ENCODE results near the gene LARP4.
A peak's percentile ranks its signal among the peaks of the same experiment; 100 is the strongest.
"Not testable (repeated sequence)": the region's sequence is repeated elsewhere in the genome, so short reads cannot be mapped to it uniquely, and the experiment has no call there.

LARP4 gene

GRCh38 chr12:50400638-50401499, at the start of gene LARP4:
LARP4 (plus strand) TSS chr12:50400885; CDS start chr12:50401011, 126 bp downstream.
- peak; percentile 97 for DNase-seq

- no peak for DNase-seq
These were observed 49.3 kb upstream of the LARP4 start for GRCh38 chr12:50351120-50352043.

DNA sequence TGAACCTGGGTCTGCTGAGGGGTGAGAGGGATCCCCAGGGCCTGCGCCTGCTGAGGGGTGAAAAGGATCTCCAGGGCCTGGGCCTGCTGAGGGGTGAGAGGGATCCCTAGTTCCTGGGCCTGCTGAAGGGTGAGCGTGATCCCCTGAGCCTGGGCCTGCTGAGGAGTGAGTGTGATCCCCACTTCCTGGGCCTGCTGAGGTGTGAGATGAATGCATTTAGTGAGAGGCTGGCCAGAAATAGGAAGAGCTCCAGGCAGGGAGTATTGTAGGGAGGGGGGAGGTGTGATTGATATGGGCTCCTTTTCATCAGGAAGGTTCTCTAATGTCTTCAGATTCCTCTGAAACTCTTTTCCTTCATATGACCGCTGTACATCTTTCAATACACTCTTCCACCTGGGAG, 47.3 kb upstream of the LARP4 start:
- no peak for DNase-seq

DNA sequence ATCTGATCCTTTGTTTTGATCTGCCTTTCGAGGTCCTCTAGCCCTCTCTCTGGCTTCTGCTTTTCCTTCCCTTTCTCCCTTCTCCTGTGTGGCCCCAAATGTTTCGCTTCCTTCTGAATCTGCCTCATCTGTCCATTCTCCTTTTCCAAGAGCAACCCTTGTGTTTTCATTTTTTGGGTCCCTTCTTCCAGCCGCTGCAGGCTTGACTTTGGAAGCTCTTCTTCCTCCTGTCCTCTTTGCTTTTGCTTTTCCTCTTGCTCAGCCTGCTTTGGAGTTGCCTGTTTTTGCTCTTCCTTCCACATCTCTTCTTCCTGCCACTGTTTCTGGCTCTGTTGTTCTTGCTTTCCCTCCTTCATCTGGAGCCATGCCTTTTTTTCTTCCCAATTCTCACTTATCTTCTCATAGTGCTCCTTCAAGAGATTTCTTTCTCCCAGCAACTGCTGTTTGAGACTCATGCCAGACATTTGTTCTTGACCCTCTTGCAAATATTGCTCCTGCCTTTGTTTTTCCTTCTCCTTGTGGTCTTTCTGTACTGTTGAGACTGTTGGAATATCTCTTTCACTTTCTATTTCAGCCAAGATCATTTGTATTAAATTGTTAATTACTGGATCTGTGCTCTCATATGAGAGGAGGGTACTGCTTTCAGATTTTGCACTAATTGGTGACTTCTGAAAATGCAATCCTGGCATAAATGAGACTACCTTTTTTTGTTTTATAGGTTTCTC, 46.7 kb upstream of the LARP4 start:
- no peak for DNase-seq

DNA sequence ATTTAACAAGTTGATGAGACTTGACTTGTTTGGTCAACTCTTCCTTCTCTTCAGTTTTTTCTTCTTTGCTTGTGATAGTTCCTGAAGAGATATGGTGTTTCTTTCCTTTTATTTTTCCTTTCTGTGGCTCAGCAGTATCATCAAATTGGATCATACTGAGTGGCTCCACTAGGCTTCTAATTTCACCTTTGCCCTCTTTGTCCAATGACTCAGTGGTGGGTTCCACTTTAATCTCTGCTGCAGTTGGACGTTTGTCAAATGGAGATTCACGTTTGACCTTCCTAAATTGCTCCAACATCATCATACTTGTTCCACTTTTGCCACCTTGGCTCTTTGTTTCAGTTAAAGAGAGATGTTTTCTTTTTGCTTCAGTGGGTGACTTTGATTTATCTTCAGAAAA, 45.8 kb upstream of the LARP4 start:
- no peak for DNase-seq

DNA sequence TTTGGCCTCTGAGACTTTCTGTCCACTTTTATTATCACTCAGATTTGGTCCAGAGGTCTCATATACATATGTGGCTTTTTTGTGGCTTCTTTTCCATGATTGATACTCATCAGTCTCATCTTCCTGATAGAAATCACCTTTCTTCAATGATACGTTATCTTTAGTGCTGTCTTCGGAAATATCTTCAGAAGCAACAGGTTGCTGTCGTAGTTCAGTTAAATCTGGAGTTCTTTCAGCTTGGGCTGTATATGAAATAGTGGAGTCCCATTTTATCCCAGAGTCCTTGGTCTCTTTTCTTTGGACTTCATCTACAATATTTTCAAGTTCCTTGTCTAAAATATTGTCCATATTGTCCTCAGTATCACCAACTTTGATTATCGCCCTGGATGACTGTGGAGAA, 45.3 kb upstream of the LARP4 start:
- no peak for DNase-seq

DNA sequence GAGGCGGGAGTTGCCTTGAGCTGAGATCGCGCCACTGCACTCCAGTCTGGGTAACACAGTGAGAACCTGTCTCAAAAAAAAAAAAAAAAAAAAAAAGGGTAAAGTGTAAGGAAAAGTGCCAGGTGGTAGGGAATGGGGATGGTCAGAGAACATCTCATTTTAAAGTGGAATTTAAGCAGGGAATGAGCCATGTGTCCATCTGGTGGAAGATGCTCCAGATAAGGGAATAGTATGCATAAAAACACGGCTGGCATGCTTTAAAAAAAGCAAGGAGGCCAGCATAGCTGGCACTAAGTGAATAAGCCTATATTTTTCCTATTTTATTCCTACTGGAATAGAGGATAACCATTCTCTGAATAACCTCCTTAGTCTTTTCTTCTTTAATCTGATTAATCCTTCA, 38.0 kb upstream of the LARP4 start:
- no peak for DNase-seq

DNA sequence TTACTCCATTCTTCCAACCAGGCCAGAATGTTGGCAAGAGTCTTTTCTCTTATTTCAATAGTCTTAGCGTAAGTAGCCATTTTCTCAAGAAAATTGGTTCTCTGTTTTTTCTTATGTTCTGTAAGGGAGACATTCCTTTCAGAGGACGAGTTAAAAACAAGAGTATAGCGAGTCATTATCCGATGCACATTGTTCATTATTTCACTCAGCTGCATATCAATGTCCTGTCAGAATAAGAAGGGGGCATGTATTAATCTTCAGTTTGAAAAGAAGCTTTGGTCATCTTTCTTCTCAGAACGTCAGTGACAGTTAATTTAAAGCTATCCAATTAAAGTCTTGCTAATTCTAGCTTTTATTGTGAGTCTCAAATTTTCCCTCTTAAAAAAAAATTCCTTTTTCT, 37.5 kb upstream of the LARP4 start:
- no peak for DNase-seq

DNA sequence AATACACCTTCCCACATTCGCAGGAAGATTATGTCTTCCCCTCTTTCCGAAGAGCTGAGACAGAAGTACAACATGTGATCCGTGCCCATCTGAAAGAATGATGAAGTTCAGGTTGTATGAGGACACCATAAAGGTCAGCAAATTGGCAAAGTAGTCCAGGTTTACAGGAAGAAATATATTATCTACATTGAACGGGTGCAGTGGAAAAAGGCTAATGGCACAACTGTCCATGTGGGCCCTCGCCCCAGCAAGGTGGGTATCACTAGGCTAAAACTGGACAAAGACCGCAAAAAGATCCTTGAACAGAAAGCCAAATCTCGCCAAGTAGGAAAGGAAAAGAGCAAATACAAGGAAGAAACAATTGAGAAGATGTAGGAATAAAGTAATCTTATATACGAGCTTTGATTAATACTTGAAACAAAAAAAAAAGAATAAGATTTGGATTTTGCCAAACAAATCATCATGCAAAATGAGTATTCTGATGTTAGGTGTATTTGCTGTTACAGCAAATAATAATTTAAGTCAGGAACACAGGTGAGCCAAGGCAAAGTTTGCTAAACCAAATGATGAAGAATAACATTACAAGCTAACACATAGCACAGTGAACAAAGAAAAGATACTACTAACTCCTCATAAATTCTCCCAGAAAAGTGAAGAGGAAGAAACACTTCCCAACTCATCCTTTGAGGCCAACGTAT, 34.8 kb upstream of the LARP4 start:
- no peak for DNase-seq

DNA sequence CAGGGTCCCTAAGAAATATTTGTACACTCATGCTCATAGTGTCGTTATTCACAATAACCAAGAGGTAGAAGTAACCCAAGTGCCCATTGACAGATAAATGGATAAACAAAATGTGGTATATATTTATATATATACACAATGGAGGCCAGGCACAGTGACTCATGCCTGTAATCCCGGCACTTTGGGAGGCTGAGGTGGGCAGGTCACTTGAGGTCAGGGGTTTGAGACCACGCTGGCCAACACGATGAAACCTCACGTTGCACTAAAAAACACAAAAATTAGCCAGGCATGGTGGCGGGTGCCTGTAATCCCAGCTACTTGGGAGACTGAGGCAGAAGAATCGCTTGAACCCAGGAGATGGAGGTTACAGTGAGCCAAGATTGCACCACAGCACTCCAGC, 30.0 kb upstream of the LARP4 start:
- DNase-seq: not testable (repeated sequence)

DNA sequence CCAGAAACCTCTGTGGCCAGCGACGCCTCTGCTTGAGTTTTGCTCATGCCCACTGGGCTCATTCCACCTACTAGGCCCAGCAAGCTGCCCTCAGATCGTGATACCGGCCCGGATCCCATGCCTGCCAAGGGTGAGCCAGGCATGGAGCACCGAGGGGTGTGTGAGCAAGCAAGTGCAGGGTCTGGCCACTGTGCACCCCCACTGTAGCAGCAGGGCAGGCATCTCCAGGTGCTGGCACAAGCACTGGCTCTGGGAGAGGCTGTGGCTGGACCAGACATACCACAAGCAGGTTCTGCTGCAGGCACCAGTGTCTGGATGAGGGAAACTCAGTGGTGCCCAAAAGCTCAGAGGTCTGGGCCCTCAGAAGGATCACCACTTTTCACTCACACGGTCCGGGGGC, 24.9 kb upstream of the LARP4 start:
- no peak for DNase-seq

- no peak for DNase-seq
These were observed 19.8 kb upstream of the LARP4 start for GRCh38 chr12:50380761-50381325.

DNA sequence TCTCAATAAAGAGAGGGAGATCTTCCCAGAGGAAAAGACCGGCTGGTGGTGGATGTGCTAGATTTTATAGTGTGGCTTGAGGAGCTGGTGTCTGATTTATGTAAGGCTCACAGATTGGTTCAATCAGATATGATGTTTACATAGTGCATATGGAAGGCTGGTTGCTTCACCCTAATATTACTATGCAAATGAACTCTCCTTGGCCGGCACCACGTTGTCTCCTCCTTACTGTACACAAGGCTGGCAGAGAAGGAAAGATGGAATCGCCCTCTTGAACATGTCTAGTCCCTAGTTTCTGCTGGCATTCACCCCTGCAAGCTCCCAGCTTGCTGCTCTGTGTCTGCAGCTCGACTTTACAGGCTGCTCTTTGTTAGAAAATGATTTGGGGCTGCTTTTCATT, 13.2 kb upstream of the LARP4 start:
- no peak for DNase-seq

GRCh38 chr12:50387972-50388478, 12.7 kb upstream of the LARP4 start:
- DNase-seq: no peak

DNA sequence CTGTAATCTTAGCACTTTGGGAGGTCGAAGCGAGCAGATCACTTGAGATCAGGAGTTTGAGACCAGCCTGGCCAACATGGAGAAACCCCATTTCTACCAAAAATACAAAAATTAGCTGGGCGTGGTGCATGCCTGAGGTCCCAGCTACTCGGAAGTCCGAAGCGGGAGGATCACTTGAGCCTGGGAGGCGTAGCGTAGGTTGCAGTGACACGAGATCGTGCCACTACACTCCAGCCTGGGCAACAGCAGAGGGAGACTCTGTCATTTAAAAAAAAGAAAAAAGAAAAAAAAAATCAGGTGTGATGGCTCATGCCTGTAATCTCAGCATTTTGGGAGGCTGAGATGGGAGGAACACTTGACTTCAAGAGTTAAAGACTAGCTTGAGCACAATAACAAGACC, 11.9 kb upstream of the LARP4 start:
- DNase-seq: not testable (repeated sequence)

DNA sequence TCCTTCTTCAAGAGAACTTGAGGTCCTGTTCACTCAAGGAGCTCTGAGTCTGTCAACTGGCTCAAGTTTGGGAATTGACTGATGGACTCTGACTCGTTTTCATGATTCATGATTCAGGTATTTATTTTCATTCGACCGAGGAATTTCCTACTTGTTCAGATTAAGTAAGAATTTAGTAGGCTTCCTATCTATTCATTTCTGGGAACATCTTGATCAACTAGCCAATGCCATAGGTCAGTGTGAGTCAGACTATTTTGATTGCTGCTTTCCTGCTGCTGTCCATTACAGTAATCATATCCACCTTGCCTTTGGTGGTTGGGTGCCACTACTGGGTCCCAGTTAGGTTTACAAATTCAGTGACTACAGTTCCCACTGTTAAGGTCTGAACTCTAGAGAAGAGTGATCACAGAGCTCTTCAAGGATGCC, 10.4 kb upstream of the LARP4 start:
- peak; percentile 97 for DNase-seq

DNA sequence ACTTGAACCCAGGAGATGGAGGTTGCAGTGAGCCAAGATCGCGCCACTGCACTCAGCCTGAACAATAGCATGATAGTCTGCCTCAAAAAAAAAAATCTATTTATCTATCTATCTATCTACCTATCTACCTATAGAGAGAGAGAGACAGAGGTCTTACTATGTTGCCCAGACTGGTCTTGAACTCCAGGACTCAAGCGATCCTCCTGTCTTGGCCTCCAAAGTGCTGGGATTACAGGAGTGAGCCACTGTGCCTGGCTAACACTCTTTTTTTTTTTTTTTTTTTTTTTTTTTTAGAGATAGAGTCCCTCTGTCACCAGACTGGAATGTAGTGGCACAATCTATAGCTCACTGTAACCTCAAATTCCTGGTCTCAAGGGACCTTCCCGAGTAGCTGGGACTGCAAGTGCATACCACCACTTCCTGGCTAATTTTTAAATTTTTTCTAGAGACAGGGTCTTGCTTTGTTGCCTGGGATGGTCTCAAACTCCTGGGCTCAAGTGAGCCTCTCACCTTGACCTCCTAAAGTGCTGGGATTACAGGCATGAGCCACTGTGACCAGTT, 6.1 kb upstream of the LARP4 start:
- no peak for DNase-seq

- no peak for DNase-seq
These were observed 3.5 kb upstream of the LARP4 start for GRCh38 chr12:50397117-50397650.

DNA sequence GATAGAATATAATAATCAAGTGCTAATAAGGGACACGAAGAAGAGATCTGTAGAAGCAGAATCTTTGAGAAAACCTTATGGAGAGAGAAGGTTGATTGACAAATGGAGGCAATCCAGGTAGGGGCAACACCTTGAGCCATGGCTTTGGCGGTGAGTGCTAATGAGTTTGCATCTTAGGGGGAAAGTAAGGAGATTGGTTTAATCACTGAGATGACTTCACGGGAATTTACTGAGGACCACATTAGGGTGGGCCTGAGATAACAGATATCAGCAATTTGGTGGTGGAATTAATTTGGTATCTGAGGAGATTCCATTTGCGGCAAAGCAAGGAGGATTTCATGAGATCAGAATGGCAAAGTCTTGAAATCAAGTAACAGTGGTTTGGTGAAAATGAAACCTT, 1.8 kb upstream of the LARP4 start:
- no peak for DNase-seq

GRCh38 chr12:50400104-50400637, 514 bp upstream of the LARP4 start:
- no peak for DNase-seq

DNA sequence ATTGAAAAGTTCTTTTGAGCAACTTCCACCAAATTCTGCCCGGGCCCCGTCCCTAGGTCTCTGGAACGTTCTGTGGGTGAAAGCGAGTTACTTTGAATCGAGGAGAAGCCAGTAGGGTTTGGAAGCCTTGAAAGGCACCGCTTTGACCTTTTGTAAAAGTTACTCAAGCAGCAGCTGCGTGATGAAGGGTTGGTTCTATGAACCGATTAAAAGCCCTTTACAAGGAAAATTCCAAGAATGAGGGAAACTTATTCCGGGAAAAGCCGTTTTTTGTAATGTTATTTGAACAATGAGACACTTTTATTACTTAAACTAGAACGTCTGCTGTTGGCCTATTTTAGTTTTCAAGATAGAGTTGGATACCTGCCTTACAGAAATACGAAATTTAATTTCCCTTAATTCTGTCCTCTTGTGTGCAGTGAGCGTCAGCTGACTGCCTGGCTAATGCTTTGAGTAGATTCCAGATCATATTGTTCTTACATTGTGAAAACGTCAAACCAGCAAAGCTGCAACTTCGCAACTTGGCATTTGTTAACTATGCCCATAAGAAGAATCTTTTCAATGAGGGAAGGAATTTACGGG, 906 bp downstream of the LARP4 start:
- no peak for DNase-seq

All from kidney glomerular epithelial cell (primary cell).